ENCODE measurements around the gene L3MBTL4. TPM values are rescaled to one million over a fixed set of nuclear protein-coding genes. Genes with fewer than 3 reads are reported as not detected.

L3MBTL4 gene
- total RNA-seq, 1 experiment from 2014 or later: 0.87 TPM

GRCh38 chr18:6207116-6207515, 207.6 kb downstream of the L3MBTL4 start:
- H3K4me1 ChIP-seq (ENCODE audit: control insufficient read depth, insufficient read depth, low read length): no peaks in the 10 kb centered on the region
- CTCF ChIA-PET: no interaction called here
- no peak overlapping the region for H3K27ac ChIP-seq (ENCODE audit: low read length)
- no peaks in the 10 kb centered on the region for H3K36me3 ChIP-seq (ENCODE audit: control insufficient read depth, insufficient read depth, low read length)
- in situ Hi-C loops (cut with HindIII; ENCODE audit: low pct_unique_long_range_greater_than_20kb, low sequenced_read_pairs) (no loop called here), intact Hi-C loops (cut with micrococcal nuclease; ENCODE audit: unreplicated experiment) (no loop called here)
- H3K9me3 ChIP-seq (ENCODE audit: control insufficient read depth, insufficient read depth, low read depth, low read length): no peaks in the 10 kb centered on the region
- ATAC-seq (no peak), DNase-seq (ENCODE audit: low read depth, low spot score) (no peak)
- POLR2A ChIA-PET: no interaction called here
- no TSS peak for BruUV-seq (replicated peaks)
- no peak overlapping the region for H3K4me3 ChIP-seq (ENCODE audit: low read depth in 2 of 2, low read length in 2 of 2)
- TF ChIP-seq REST (IDR thresholded peaks at IDR 0.05; ENCODE audit: insufficient read depth in 1 of 2, low read depth in 2 of 2, low read length in 1 of 2) (no peak), TCF7L2 (IDR thresholded peaks at IDR 0.05; ENCODE audit: low read depth, low read length) (no peak), SIN3A (IDR thresholded peaks at IDR 0.05; ENCODE audit: borderline replicate concordance, insufficient read depth, low read depth, low read length) (no peak), POLR2AphosphoS5 (IDR thresholded peaks at IDR 0.05; ENCODE audit: low read depth, low read length) (no peak), CTCF (IDR thresholded peaks at IDR 0.05) (no peak)
- H3K27me3 ChIP-seq (ENCODE audit: control insufficient read depth, insufficient read depth, low read length): no peaks in the 10 kb centered on the region

GRCh38 chr18:6205706-6206105, 209.0 kb downstream of the L3MBTL4 start:
- ChIA-PET POLR2A (no interaction called here), CTCF (no interaction called here)
- no peaks in the 10 kb centered on the region for H3K9me3 ChIP-seq (ENCODE audit: control insufficient read depth, insufficient read depth, low read depth, low read length)
- no peaks in the 10 kb centered on the region for H3K36me3 ChIP-seq (ENCODE audit: control insufficient read depth, insufficient read depth, low read length)
- intact Hi-C loops (cut with micrococcal nuclease; ENCODE audit: unreplicated experiment): no loop called here
- H3K4me3 ChIP-seq (ENCODE audit: low read depth in 2 of 2, low read length in 2 of 2): no peak overlapping the region
- H3K27me3 ChIP-seq (ENCODE audit: control insufficient read depth, insufficient read depth, low read length): no peaks in the 10 kb centered on the region
- in situ Hi-C loops (cut with HindIII; ENCODE audit: low pct_unique_long_range_greater_than_20kb, low sequenced_read_pairs): no loop called here
- H3K27ac ChIP-seq (ENCODE audit: low read length): no peak overlapping the region
- DNase-seq (ENCODE audit: low read depth, low spot score) (no peak), ATAC-seq (no peak)
- TF ChIP-seq CTCF (IDR thresholded peaks at IDR 0.05): no peak
- no peak for TF ChIP-seq POLR2AphosphoS5 (IDR thresholded peaks at IDR 0.05; ENCODE audit: low read depth, low read length)
- no peak for TF ChIP-seq TCF7L2 (IDR thresholded peaks at IDR 0.05; ENCODE audit: low read depth, low read length)
- TF ChIP-seq SIN3A (IDR thresholded peaks at IDR 0.05; ENCODE audit: borderline replicate concordance, insufficient read depth, low read depth, low read length): no peak
- no peak for TF ChIP-seq REST (IDR thresholded peaks at IDR 0.05; ENCODE audit: insufficient read depth in 1 of 2, low read depth in 2 of 2, low read length in 1 of 2)
- BruUV-seq (replicated peaks): no TSS peak
- no peaks in the 10 kb centered on the region for H3K4me1 ChIP-seq (ENCODE audit: control insufficient read depth, insufficient read depth, low read length)

All from Panc1 (cell line).